COLO668 (cell line): ENCODE data around the gene CRISPLD2.

Experiments used
- DNase-seq: peaks from one replicate; lab custom pipeline; 2025; ENCODE audit not compliant: unreplicated experiment; lab: John Stamatoyannopoulos, UW

The CRISPLD2 gene

DNA sequence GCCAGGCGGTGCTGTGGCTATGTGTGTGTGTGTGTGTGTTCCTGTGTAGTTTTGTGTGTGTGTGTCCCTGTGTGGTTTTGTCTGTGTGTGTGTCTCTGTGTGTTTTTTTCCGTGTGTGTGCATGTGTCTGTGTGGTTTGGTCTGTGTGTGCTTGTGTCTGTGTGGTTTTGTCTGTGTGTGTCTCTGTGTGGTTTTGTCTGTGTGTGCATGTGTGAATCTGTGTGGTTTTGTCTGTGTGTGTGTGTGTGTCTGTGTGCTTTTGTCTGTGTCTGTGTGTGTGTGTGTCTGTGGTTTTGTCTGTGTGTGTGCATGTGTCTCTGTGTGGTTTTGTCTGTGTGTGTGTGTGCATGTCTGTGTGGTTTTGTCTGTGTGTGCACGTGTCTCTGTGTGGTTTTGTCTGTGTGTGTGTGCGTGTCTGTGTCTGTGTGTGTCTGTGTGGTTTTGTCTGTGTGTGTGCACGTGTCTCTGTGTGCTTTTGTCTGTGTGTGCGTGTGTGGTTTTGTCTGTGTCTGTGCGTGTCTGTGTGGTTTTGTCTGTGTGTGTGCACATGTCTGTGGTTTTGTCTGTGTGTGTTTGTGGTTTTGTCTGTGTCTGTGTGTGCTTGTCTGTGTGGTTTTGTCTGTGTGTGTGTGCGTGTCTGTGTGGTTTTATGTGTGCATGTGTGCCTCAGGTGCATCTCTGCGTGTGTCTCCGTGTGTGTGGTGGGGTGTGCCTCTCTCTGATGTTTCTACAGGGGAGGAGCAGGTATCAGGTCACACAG, 129.2 kb downstream of the CRISPLD2 start:
- DNase-seq: no peak

GRCh38 chr16:84949772-84950436, 130.1 kb downstream of the CRISPLD2 start:
- DNase-seq: no peak

DNA sequence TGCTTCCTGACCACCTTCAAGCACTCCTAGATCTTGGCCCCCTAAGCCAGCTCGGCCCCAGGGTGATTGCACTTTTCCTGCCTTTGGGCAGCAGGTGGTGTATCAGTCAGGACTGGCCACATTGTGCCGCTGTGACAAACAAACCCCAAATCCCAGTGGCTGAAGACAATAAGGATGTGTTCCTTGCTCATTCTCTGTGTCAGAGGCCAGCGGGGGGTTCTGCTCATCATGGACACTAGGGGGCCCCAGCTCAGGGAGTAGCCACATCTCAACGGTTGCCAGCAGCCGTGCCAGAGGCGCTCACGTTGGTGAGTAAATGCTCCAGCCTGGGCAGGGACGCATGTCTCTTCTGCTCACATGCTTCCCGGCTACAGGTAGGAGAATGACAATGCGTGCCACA, 131.1 kb downstream of the CRISPLD2 start:
- peak; percentile 33 for DNase-seq

DNA sequence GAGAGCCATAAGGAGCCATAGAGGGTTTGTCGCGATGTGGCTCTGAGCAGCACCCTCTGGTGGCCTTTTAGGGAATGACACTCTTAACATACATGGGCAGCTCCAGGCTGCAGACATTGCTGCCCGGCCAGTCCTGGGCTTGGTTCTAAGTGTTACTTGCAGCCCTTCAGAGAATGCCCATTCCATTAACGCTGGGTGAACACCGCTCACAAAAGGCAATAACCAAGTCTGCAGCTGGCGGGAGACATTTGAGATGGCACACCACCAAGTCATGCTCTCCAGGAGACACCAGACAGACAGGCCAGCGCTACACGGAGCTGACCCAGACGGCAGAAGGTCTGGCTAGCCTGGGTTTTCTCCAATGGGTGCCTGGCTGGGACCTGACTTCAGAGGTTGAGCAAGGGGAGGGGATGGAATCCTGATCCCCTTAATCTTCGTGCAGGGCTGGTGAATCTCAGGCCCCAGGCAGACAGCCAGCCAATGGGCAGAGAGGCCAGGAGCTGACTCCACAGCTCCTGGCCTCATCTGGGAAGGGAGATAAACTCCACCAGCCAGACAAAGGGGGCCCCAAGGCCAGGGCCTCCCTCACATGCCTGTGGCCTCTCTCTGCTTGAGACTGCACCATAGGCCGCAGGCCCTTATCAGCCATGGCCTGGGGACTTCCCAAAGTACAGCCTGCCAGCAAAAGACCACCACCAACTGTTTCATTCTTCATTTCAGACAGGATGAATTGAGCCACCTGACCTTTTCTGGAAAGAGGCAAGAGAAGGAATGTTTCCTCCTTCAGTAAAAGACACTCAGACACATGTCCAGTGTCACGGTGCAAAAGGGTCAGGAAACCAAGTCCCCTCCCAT, 132.8 kb downstream of the CRISPLD2 start:
- peak; percentile 80 for DNase-seq

- no peak for DNase-seq
These were observed 133.5 kb downstream of the CRISPLD2 start for GRCh38 chr16:84953190-84953746.

- peak; percentile 36 for DNase-seq
These were observed 135.6 kb downstream of the CRISPLD2 start for GRCh38 chr16:84955427-84955826.

- DNase-seq: no peak
These were observed 137.4 kb downstream of the CRISPLD2 start for GRCh38 chr16:84957192-84957591.

DNA sequence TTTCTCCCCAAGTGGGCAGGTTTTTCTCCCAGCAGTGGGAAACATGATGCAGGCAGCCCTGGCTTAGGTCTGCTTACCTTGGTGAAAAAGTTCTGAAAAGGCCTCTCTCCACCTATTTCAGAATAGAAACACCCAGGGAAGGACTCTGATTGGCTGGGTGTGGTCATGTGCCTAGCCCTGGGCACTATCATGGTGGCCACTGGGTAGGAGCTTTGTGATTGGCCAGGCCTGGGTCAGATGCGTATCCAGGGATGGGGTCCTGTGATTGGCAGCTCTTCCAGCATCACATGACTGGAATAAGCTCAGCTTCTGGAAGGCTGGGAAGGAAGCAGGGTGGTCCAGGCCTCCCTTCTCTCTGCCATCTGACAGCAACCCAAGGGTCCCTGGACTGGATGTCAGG, 138.0 kb downstream of the CRISPLD2 start:
- DNase-seq: no peak
